Activated CD4-positive, CD25-positive, alpha-beta regulatory T cell treated with anti-CD3 and anti-CD28 coated beads, Interleukin-2, amount 50 U/mL, for 16 hours (primary cell): ENCODE results near the gene DGLUCY.
"Not testable (repeated sequence)": the region's sequence is repeated elsewhere in the genome, so short reads cannot be mapped to it uniquely, and the experiment has no call there.

Experiments
- DNase-seq: peaks from one replicate; pipeline ENCODE4 v3.0.0-alpha.2; 2020; ENCODE audit warnings: low read depth, low spot score

Gene DGLUCY

GRCh38 chr14:91138511-91139359 lies 24.9 kb downstream of the DGLUCY start:
- peak; percentile 17 for DNase-seq

GRCh38 chr14:91139776-91140175 lies 25.9 kb downstream of the DGLUCY start:
- DNase-seq, result no peak

- DNase-seq, result no peak
Measured at GRCh38 chr14:91140672-91141071, 26.8 kb downstream of the DGLUCY start.

- DNase-seq, result no peak
Measured at GRCh38 chr14:91142214-91142668, 28.4 kb downstream of the DGLUCY start.

- no peak for DNase-seq
Measured at GRCh38 chr14:91143862-91144261, 30.0 kb downstream of the DGLUCY start.

GRCh38 chr14:91144425-91145145 lies 30.7 kb downstream of the DGLUCY start:
- no peak for DNase-seq

- DNase-seq, result no peak
Measured at GRCh38 chr14:91145391-91146160, 31.7 kb downstream of the DGLUCY start.

GRCh38 chr14:91146661-91147060 lies 32.8 kb downstream of the DGLUCY start:
- no peak for DNase-seq

GRCh38 chr14:91149462-91149861 lies 35.6 kb downstream of the DGLUCY start:
- no peak for DNase-seq

GRCh38 chr14:91152499-91152898 lies 38.6 kb downstream of the DGLUCY start:
- DNase-seq, result no peak

GRCh38 chr14:91153360-91153759 lies 39.5 kb downstream of the DGLUCY start:
- DNase-seq, result no peak

GRCh38 chr14:91154851-91155625 lies 41.2 kb downstream of the DGLUCY start:
- no peak for DNase-seq

- no peak for DNase-seq
Measured at GRCh38 chr14:91155626-91156089, 41.8 kb downstream of the DGLUCY start.

GRCh38 chr14:91156142-91156666 lies 42.3 kb downstream of the DGLUCY start:
- not testable (repeated sequence) for DNase-seq

- not testable (repeated sequence) for DNase-seq
Measured at GRCh38 chr14:91156877-91157276, 43.0 kb downstream of the DGLUCY start.

- no peak for DNase-seq
Measured at GRCh38 chr14:91158091-91158790, 44.4 kb downstream of the DGLUCY start.

GRCh38 chr14:91159182-91159581 lies 45.3 kb downstream of the DGLUCY start:
- DNase-seq, result no peak

GRCh38 chr14:91159906-91160305 lies 46.0 kb downstream of the DGLUCY start:
- DNase-seq, result no peak

GRCh38 chr14:91163316-91163715 lies 49.4 kb downstream of the DGLUCY start:
- DNase-seq, result no peak

- DNase-seq, result no peak
Measured at GRCh38 chr14:91164676-91165075, 50.8 kb downstream of the DGLUCY start.
